RWPE1 (cell line): Measurements from ENCODE around the gene ZNF853.

Experiments
- CTCF ChIA-PET: fragments of 350-600 bp; sonication (Branson Sonifier 250); formaldehyde crosslinking; extraction: SDS; loops from one replicate; lab custom pipeline; 2021; lab: Yijun Ruan, JAX
- POLR2A ChIA-PET: fragments of 400-600 bp; formaldehyde crosslinking; extraction: SDS; loops from one replicate; lab custom pipeline; 2020; ENCODE audit warnings: antibody characterized with exemption; ENCODE audit not compliant: low non-redundant PET; lab: Yijun Ruan, JAX
- DNase-seq: peaks from one replicate; pipeline ENCODE4 v3.0.0; 2012; ENCODE audit warnings: low spot score
- H3K27ac ChIP-seq: fragments of 450-650 bp; 2 replicates; pipeline ENCODE4 v1.5.1; 2017
- CTCF ChIP-seq: fragments of 450-650 bp; conservative IDR thresholded peaks from 2 replicates; pipeline ENCODE4 v1.5.1; 2017; ENCODE audit warnings: low read depth, mild to moderate bottlenecking

ZNF853 gene

GRCh38 chr7:6606866-6607583 is 8.4 kb upstream of the ZNF853 start:
- CTCF ChIA-PET: no interaction called here
- no peak for DNase-seq
- H3K27ac ChIP-seq: no peak overlapping the region
- no peak for TF ChIP-seq CTCF
- POLR2A ChIA-PET: no interaction called here

GRCh38 chr7:6607651-6608051 is 7.8 kb upstream of the ZNF853 start:
- TF ChIP-seq CTCF: no peak
- ChIA-PET POLR2A (no interaction called here), CTCF (no interaction called here)
- H3K27ac ChIP-seq: no peak overlapping the region
- no peak for DNase-seq

GRCh38 chr7:6608081-6608480 is 7.3 kb upstream of the ZNF853 start:
- no peak overlapping the region for H3K27ac ChIP-seq
- DNase-seq: no peak
- no peak for TF ChIP-seq CTCF
- CTCF ChIA-PET: no interaction called here
- POLR2A ChIA-PET: no interaction called here

- ChIA-PET CTCF (interaction anchor here (0.6 kb wide), 1 partner anchor 278 kb away, joined by 3 read pairs; no protein-coding TSS in a partner anchor), POLR2A (interaction anchor here (0.6 kb wide), 1 partner anchor 32 kb away, joined by 3 read pairs; no protein-coding TSS in a partner anchor)
- no peak for TF ChIP-seq CTCF
- no peak for DNase-seq
- no peak overlapping the region for H3K27ac ChIP-seq
Observed at GRCh38 chr7:6608794-6609193, 6.6 kb upstream of the ZNF853 start.

- no peak for DNase-seq
- ChIA-PET POLR2A (no interaction called here), CTCF (no interaction called here)
- TF ChIP-seq CTCF: no peak
- H3K27ac ChIP-seq: no peak overlapping the region
Observed at GRCh38 chr7:6612819-6613218, 2.6 kb upstream of the ZNF853 start.

GRCh38 chr7:6613706-6614105 is 1.7 kb upstream of the ZNF853 start:
- H3K27ac ChIP-seq: no peak overlapping the region
- DNase-seq: no peak
- ChIA-PET POLR2A (no interaction called here), CTCF (interaction anchor here (0.7 kb wide), 1 partner anchor 1220 kb away, joined by 3 read pairs; no protein-coding TSS in a partner anchor)
- no peak for TF ChIP-seq CTCF
